Epithelial cell of esophagus (primary cell): ENCODE results near the gene GNAZ.

Experiments used
- DNase-seq: peaks from one replicate; pipeline ENCODE4 v3.0.0; 2010; ENCODE audit warnings: low read depth
- H3K4me3 ChIP-seq: 2 replicates; pipeline ENCODE4 v1.5.1; 2011; ENCODE audit warnings: mild to moderate bottlenecking, low read length, control low read depth
- CTCF ChIP-seq: IDR thresholded peaks from 2 replicates; pipeline ENCODE4 v1.5.1; 2011; ENCODE audit warnings: low read depth, mild to moderate bottlenecking, low read length, control low read depth, inconsistent platforms; ENCODE audit not compliant: insufficient read depth; ENCODE audit errors: missing control alignments

The GNAZ gene

GRCh38 chr22:23103199-23103954, 33.1 kb downstream of the GNAZ start:
- DNase-seq: no peak
- TF ChIP-seq CTCF: no peak
- H3K4me3 ChIP-seq: no peak overlapping the region

- no peak for DNase-seq
- no peak overlapping the region for H3K4me3 ChIP-seq
- TF ChIP-seq CTCF: no peak
Observed at GRCh38 chr22:23104187-23104971, 34.1 kb downstream of the GNAZ start.

GRCh38 chr22:23105304-23105703, 35.0 kb downstream of the GNAZ start:
- no peak for TF ChIP-seq CTCF
- DNase-seq: no peak
- no peak overlapping the region for H3K4me3 ChIP-seq

GRCh38 chr22:23105919-23106318, 35.6 kb downstream of the GNAZ start:
- TF ChIP-seq CTCF: no peak
- H3K4me3 ChIP-seq: no peak overlapping the region
- no peak for DNase-seq

- no peak for DNase-seq
- H3K4me3 ChIP-seq: no peak overlapping the region
- TF ChIP-seq CTCF: no peak
Observed at GRCh38 chr22:23106344-23106743, 36.0 kb downstream of the GNAZ start.

- H3K4me3 ChIP-seq: no peak overlapping the region
- no peak for DNase-seq
- no peak for TF ChIP-seq CTCF
Observed at GRCh38 chr22:23106906-23107367, 36.6 kb downstream of the GNAZ start.
